Fibroblast of pulmonary artery (primary cell): Measurements from ENCODE around the gene NMNAT3.

Source experiments
- DNase-seq: peaks from one replicate; pipeline ENCODE4 v3.0.0-alpha.2; 2010; ENCODE audit warnings: low read depth
- H3K4me3 ChIP-seq: replicated peaks from 2 replicates; pipeline ENCODE4 v1.5.1; 2011; ENCODE audit warnings: low read depth, mild to moderate bottlenecking, control low read depth, low read length, moderate library complexity
- TF ChIP-seq, protein P1 (sequence below): IDR thresholded peaks from 2 replicates; pipeline ENCODE4 v1.5.1; 2011; ENCODE audit warnings: mild to moderate bottlenecking, control low read depth, low read length, inconsistent platforms; ENCODE audit errors: missing control alignments

Gene NMNAT3

DNA sequence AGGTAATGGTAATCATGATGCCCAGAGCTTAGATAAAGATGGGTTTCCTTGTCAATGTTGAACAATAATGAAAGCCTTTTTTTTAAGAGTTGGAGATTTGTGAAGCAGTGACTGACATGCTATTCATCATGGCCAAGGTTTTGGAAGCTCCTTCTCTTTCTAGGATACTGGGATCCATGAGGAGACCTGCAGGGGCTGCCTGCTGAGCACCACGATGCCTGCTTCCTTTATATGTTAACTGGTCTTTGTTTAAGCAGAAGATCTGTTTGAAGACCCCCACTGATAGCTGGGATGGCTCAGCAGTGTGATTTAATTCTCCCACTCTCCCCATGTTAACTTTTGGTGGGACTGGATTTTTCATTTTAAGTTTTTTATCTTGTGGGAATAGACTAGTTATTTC lies 154.1 kb downstream of the NMNAT3 start:
- no peak for DNase-seq
- TF ChIP-seq, protein P1, sequence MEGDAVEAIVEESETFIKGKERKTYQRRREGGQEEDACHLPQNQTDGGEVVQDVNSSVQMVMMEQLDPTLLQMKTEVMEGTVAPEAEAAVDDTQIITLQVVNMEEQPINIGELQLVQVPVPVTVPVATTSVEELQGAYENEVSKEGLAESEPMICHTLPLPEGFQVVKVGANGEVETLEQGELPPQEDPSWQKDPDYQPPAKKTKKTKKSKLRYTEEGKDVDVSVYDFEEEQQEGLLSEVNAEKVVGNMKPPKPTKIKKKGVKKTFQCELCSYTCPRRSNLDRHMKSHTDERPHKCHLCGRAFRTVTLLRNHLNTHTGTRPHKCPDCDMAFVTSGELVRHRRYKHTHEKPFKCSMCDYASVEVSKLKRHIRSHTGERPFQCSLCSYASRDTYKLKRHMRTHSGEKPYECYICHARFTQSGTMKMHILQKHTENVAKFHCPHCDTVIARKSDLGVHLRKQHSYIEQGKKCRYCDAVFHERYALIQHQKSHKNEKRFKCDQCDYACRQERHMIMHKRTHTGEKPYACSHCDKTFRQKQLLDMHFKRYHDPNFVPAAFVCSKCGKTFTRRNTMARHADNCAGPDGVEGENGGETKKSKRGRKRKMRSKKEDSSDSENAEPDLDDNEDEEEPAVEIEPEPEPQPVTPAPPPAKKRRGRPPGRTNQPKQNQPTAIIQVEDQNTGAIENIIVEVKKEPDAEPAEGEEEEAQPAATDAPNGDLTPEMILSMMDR = no peak
- H3K4me3 ChIP-seq = no peak overlapping the region

DNA sequence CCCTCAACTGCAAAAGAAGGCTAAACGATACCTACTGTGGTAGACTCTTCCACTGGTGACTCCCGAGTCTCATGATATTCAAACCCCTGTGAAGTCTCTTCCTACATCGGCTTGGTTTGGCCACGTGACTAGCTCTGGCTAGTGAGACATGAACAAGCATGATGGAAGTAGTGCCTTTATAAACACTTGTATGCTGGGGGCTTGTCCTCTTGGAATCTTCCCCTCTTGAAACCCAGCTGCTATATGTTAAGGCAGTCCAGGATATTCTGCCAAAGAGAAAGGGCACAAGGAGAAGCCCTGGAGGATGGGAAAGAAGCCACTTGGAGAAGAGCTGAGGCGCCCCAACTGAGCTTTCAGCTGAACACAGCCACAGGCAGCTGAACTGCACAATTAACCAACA lies 154.6 kb downstream of the NMNAT3 start:
- no peak for DNase-seq
- TF ChIP-seq, protein P1 = no peak
- H3K4me3 ChIP-seq = no peak overlapping the region

DNA sequence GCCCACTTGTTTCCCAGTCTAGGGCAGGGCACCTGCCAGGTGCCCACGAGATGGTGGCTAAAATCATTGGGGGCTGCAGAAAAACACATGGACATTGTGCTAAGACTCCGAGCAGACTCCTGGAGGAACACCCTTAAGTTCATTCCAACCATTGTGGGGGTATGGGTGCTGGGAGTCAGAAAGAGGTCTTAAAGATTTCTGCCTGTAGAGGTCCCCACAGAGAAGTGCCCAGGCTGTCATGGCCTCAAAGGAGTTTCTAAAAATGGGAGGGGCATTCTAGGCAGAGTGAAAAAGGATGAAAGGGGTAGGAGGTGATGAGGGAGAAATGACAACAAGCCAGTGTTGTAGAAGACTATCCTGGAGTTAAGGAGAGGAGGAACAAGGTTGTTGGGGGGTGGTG lies 155.4 kb downstream of the NMNAT3 start:
- no peak for DNase-seq
- no peak overlapping the region for H3K4me3 ChIP-seq
- TF ChIP-seq, protein P1 = peak; percentile 6

DNA sequence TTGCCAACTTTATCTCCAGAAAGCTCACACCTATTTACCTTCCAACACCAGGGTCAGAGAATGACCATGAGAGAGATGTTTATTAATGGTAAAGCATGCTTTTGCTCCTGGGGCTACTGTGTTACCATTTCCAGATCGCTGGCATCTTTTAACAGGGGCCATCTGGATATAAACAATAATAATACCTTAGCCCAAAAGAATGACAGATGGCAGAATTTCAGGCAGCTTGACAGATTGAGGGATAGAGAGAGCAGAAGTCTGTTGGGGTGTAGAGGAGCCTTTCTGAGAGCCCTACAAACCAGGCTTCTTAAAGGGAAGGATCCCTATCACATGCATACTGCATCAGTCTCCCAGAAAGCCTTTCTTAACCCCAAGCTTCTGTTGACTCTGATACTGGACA lies 156.0 kb downstream of the NMNAT3 start:
- no peak for DNase-seq
- TF ChIP-seq, protein P1 = no peak
- H3K4me3 ChIP-seq = no peak overlapping the region

DNA sequence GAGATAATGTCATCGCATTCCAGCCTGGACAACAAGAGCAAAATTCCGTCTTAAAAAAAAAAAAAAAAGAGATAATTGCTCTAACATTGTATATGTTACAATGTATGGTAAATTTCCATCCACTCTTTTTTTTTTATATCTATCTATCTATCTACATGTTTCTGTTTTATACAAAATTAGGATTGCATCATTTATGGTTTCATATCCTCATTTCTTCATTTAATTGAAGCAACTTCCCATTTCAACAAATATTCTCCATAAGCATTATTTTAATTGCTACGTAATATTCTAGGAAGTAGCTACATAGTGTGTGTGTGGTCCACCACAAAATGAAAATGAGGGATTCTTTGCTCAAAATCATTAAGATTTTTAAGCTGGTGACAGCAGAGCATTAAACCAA lies 156.6 kb downstream of the NMNAT3 start:
- DNase-seq = no peak
- no peak overlapping the region for H3K4me3 ChIP-seq
- TF ChIP-seq, protein P1 = no peak

DNA sequence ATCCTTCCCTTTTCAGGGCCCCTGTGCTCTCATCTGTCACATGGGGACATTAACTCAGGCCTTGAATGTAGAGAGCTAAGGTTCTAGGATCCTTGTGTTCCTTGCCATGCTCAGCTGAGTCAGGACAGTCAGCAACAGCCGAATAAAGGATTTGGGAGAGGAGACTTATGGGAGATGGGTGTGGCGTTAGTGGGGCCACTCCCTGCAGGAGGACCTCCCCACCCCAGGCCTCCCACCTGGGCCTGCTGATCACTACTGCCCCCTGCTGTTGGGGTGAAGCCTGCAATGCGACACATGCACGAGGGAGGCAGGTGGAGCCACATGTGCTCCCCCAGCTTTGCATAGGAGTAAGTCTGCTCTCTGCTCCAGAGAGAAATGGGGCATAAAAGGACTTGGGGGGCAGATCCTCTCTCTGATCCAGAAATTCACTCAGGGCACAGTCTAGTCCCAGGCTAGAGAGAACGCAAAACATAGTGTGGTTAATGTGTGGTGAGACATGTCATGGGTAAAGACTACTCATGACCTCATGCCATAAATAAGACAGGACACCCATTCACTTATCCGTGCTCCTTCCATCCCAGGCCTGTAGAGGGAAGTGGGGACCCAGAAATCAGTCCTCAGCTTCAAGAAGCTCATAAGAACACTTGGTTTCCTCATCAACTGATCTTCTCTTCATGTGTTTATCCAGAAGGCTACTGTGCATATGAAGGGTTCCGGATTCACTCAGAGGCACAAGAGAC lies 157.6 kb downstream of the NMNAT3 start:
- TF ChIP-seq, protein P1 = peak; percentile 29
- DNase-seq = peak; percentile 35
- H3K4me3 ChIP-seq = no peak overlapping the region
